ENCODE data around the gene CBX7.

GRCh38 chr22:39155421-39155820 lies 2.9 kb upstream of the CBX7 start:
- TF ChIP-seq CTCF (IDR thresholded peaks at IDR 0.05): no peak
- no peak for TF ChIP-seq POLR2A (IDR thresholded peaks at IDR 0.05)

All from Peyer's patch (tissue), 4 donors.